ENCODE data around the gene ELL2. TPM values are rescaled to one million over a fixed set of nuclear protein-coding genes. Genes with fewer than 3 reads are reported as not detected.

The ELL2 gene
- total and polyA plus RNA-seq, 2 donors (not counting 1 experiment from before 2014, with no cell fraction given), result 7.2 to 27.0 TPM

DNA sequence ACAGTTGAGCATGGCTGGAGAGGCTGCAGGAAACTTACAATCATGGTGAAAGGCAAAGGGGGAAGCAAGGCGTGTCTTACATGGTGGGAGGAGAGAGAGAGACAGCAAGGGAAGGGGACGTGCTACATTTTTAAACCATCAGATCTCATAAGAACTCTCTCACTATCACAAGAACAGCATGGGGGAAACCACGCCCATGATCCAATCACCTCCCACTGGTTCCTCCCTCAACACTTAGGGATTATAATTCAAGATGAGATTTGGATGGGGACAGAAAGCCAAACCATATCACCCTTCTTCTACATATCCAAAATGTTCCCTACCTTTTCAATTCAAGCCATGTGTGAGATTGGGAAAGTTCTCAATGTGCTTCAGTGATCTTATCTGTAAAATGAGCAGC is 116.3 kb downstream of the ELL2 start:
- Histone ChIP-seq H4K20me1 (ENCODE audit: control insufficient read depth, insufficient read depth, low read length, poor library complexity, severe bottlenecking) (no peaks in the 10 kb centered on the region), H3K9me3 (ENCODE audit: control extremely low read depth in 1 of 3, control insufficient read depth in 2 of 3, insufficient read depth in 1 of 3, low read length in 2 of 3) (no peaks in the 10 kb centered on the region), H3K4me3 (ENCODE audit: control extremely low read depth in 1 of 5, extremely low read depth in 1 of 5, insufficient read depth in 1 of 5, low read depth in 2 of 5, low read length in 4 of 5) (no peak overlapping the region), H2AFZ (ENCODE audit: insufficient read depth, low read depth, low read length, poor library complexity, severe bottlenecking) (no peak overlapping the region), H3K4me2 (replicated peaks; ENCODE audit: low read depth, low read length, poor library complexity, severe bottlenecking) (no peak overlapping the region), H3K27ac (ENCODE audit: low read length in 2 of 2) (no peak overlapping the region), H3K9ac (ENCODE audit: low read length) (no peak overlapping the region), H3K36me3 (replicated peaks in 1 of 2; ENCODE audit: control extremely low read depth in 1 of 2, control insufficient read depth in 1 of 2, extremely low read depth in 1 of 2, insufficient read depth in 2 of 2, low read length in 1 of 2) (no peaks in the 10 kb centered on the region), H3K27me3 (replicated peaks in 1 of 4; ENCODE audit: control extremely low read depth in 1 of 4, control insufficient read depth in 3 of 4, insufficient read depth in 4 of 4, low read length in 3 of 4) (no peaks in the 10 kb centered on the region), H3K79me2 (ENCODE audit: control insufficient read depth, insufficient read depth, low read length) (no peaks in the 10 kb centered on the region), H3K4me1 (ENCODE audit: control insufficient read depth in 2 of 2, insufficient read depth in 2 of 2, low read length in 2 of 2) (peaks cover 16 to 18% of the 10 kb centered on the region in 2 donors)
- no peaks in the 10 kb centered on the region for H3K27me3 Mint-ChIP-seq
- H3K9me3 Mint-ChIP-seq (ENCODE audit: insufficient read depth), result no peaks in the 10 kb centered on the region
- H3K4me3 Mint-ChIP-seq, result no peak overlapping the region
- POLR2A ChIA-PET, result no interaction called here
- no CpG with 5 or more reads among the region's 3 CpGs for WGBS (ENCODE audit: insufficient coverage)
- TF ChIP-seq, protein P1, sequence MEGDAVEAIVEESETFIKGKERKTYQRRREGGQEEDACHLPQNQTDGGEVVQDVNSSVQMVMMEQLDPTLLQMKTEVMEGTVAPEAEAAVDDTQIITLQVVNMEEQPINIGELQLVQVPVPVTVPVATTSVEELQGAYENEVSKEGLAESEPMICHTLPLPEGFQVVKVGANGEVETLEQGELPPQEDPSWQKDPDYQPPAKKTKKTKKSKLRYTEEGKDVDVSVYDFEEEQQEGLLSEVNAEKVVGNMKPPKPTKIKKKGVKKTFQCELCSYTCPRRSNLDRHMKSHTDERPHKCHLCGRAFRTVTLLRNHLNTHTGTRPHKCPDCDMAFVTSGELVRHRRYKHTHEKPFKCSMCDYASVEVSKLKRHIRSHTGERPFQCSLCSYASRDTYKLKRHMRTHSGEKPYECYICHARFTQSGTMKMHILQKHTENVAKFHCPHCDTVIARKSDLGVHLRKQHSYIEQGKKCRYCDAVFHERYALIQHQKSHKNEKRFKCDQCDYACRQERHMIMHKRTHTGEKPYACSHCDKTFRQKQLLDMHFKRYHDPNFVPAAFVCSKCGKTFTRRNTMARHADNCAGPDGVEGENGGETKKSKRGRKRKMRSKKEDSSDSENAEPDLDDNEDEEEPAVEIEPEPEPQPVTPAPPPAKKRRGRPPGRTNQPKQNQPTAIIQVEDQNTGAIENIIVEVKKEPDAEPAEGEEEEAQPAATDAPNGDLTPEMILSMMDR (IDR thresholded peaks at IDR 0.05), result no peak
- TF ChIP-seq EZH2 (IDR thresholded peaks at IDR 0.05; ENCODE audit: borderline replicate concordance, insufficient read depth, low read depth, low read length, poor library complexity, severe bottlenecking), result no peak
- peaks cover 22% of the 10 kb centered on the region for H3K4me1 Mint-ChIP-seq
- CTCF ChIA-PET, result interaction anchor here (1.4 to 22.8 kb wide), 10 partner anchors 10 to 200 kb away, joined by 3 to 748 read pairs (median 18); partner anchors contain the start of genes GLRX and RFESD
- ATAC-seq (ENCODE audit: low read depth) (no peak), DNase-seq (no peak)
- no peak overlapping the region for H3K27ac Mint-ChIP-seq
- intact Hi-C loops (cut with micrococcal nuclease), result no loop called here

DNA sequence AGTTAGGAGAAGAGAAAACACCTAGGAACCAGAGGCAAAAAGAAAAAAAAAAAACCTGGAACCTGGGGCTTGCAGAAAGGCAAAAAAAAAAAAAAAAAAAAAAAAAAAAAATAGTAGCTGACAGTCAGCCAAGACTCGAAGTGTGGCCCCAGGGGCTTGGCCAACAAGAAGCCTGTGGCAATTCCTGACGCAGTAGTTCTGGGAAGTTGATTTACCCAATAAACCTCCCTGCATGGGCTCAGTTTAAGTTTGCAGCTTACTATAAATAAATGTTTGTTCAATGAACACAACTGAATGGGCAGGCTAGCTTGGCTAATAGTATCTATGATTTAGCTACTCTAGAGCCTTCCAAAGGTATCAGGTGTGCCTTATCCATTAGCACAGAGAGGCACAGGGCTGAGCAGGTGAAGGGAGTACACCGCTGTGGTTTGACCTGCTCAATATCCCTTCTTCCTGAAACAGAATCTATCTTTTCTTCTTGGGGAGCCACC is 117.9 kb downstream of the ELL2 start:
- no peaks in the 10 kb centered on the region for H4K20me1 ChIP-seq (ENCODE audit: control insufficient read depth, insufficient read depth, low read length, poor library complexity, severe bottlenecking)
- no peaks in the 10 kb centered on the region for H3K27me3 Mint-ChIP-seq
- H3K4me2 ChIP-seq (replicated peaks; ENCODE audit: low read depth, low read length, poor library complexity, severe bottlenecking), result no peak overlapping the region
- no peak overlapping the region for H3K4me3 Mint-ChIP-seq
- peaks cover 16 to 18% of the 10 kb centered on the region in 2 donors for H3K4me1 ChIP-seq (ENCODE audit: control insufficient read depth in 2 of 2, insufficient read depth in 2 of 2, low read length in 2 of 2)
- H3K27me3 ChIP-seq (replicated peaks in 1 of 4; ENCODE audit: control extremely low read depth in 1 of 4, control insufficient read depth in 3 of 4, insufficient read depth in 4 of 4, low read length in 3 of 4), result no peaks in the 10 kb centered on the region
- ATAC-seq (ENCODE audit: low read depth) (no peak), DNase-seq (no peak)
- 89% methylated on average over 1 of the region's 3 CpGs for WGBS (ENCODE audit: insufficient coverage)
- no peaks in the 10 kb centered on the region for H3K9me3 ChIP-seq (ENCODE audit: control extremely low read depth in 1 of 3, control insufficient read depth in 2 of 3, insufficient read depth in 1 of 3, low read length in 2 of 3)
- H3K79me2 ChIP-seq (ENCODE audit: control insufficient read depth, insufficient read depth, low read length), result no peaks in the 10 kb centered on the region
- no peaks in the 10 kb centered on the region for H3K9me3 Mint-ChIP-seq (ENCODE audit: insufficient read depth)
- intact Hi-C loops (cut with micrococcal nuclease), result loop anchor here (1.0 to 2.0 kb wide), 5 partner anchors 21 to 199 kb away; partner anchors contain the start of gene GLRX
- H3K9ac ChIP-seq (ENCODE audit: low read length), result no peak overlapping the region
- H2AFZ ChIP-seq (ENCODE audit: insufficient read depth, low read depth, low read length, poor library complexity, severe bottlenecking), result no peak overlapping the region
- no peak overlapping the region for H3K4me3 ChIP-seq (ENCODE audit: control extremely low read depth in 1 of 5, extremely low read depth in 1 of 5, insufficient read depth in 1 of 5, low read depth in 2 of 5, low read length in 4 of 5)
- CTCF ChIA-PET, result interaction anchor here (0.6 to 22.8 kb wide), 15 partner anchors 9 to 316 kb away, joined by 3 to 748 read pairs (median 5); partner anchors contain the start of genes ELL2, GLRX and RFESD
- H3K4me1 Mint-ChIP-seq, result peaks cover 29% of the 10 kb centered on the region
- POLR2A ChIA-PET, result interaction anchor here (0.7 to 0.9 kb wide), 4 partner anchors 9 to 63 kb away, joined by 4 to 10 read pairs (median 6); no protein-coding TSS in a partner anchor
- no peaks in the 10 kb centered on the region for H3K36me3 ChIP-seq (replicated peaks in 1 of 2; ENCODE audit: control extremely low read depth in 1 of 2, control insufficient read depth in 1 of 2, extremely low read depth in 1 of 2, insufficient read depth in 2 of 2, low read length in 1 of 2)
- H3K27ac Mint-ChIP-seq, result no peak overlapping the region
- TF ChIP-seq EZH2 (IDR thresholded peaks at IDR 0.05; ENCODE audit: borderline replicate concordance, insufficient read depth, low read depth, low read length, poor library complexity, severe bottlenecking), result no peak
- TF ChIP-seq, protein P1 (IDR thresholded peaks at IDR 0.05), result no peak
- no peak overlapping the region for H3K27ac ChIP-seq (ENCODE audit: low read length in 2 of 2)
